Activated T-cell treated with anti-CD3 and anti-CD28 coated beads for 24 hours (primary cell): ENCODE data around the gene RSPO3.

Experiments used
- DNase-seq: peaks from one replicate; pipeline ENCODE4 v3.0.0-alpha.2; 2020; ENCODE audit warnings: low read depth

The RSPO3 gene

GRCh38 chr6:127164036-127164435, 45.6 kb downstream of the RSPO3 start:
- DNase-seq = no peak

GRCh38 chr6:127164565-127164964, 46.1 kb downstream of the RSPO3 start:
- no peak for DNase-seq

- no peak for DNase-seq
Measured at GRCh38 chr6:127173156-127173940, 54.9 kb downstream of the RSPO3 start.

- DNase-seq = no peak
Measured at GRCh38 chr6:127176146-127176545, 57.7 kb downstream of the RSPO3 start.

- no peak for DNase-seq
Measured at GRCh38 chr6:127177030-127177922, 58.8 kb downstream of the RSPO3 start.

GRCh38 chr6:127177923-127178231, 59.4 kb downstream of the RSPO3 start:
- no peak for DNase-seq

- DNase-seq = no peak
Measured at GRCh38 chr6:127178746-127179145, 60.3 kb downstream of the RSPO3 start.

- DNase-seq = no peak
Measured at GRCh38 chr6:127180426-127180825, 62.0 kb downstream of the RSPO3 start.

- no peak for DNase-seq
Measured at GRCh38 chr6:127182501-127182900, 64.0 kb downstream of the RSPO3 start.

GRCh38 chr6:127185437-127185995, 67.0 kb downstream of the RSPO3 start:
- DNase-seq = no peak

GRCh38 chr6:127186889-127187288, 68.4 kb downstream of the RSPO3 start:
- DNase-seq = peak; percentile 41

- DNase-seq = no peak
Measured at GRCh38 chr6:127188744-127189143, 70.3 kb downstream of the RSPO3 start.

- DNase-seq = no peak
Measured at GRCh38 chr6:127190552-127190951, 72.1 kb downstream of the RSPO3 start.

- no peak for DNase-seq
Measured at GRCh38 chr6:127191716-127192115, 73.2 kb downstream of the RSPO3 start.

- no peak for DNase-seq
Measured at GRCh38 chr6:127192911-127193541, 74.6 kb downstream of the RSPO3 start.

GRCh38 chr6:127195833-127196232, 77.4 kb downstream of the RSPO3 start:
- no peak for DNase-seq

GRCh38 chr6:127198549-127198948, 80.1 kb downstream of the RSPO3 start:
- DNase-seq = no peak

- DNase-seq = no peak
Measured at GRCh38 chr6:127199470-127199869, 81.0 kb downstream of the RSPO3 start.

GRCh38 chr6:127200114-127200513, 81.6 kb downstream of the RSPO3 start:
- DNase-seq = no peak

GRCh38 chr6:127201321-127201720, 82.8 kb downstream of the RSPO3 start:
- DNase-seq = no peak

GRCh38 chr6:127202676-127203075, 84.2 kb downstream of the RSPO3 start:
- no peak for DNase-seq

- no peak for DNase-seq
Measured at GRCh38 chr6:127204281-127204680, 85.8 kb downstream of the RSPO3 start.

- no peak for DNase-seq
Measured at GRCh38 chr6:127205036-127205435, 86.6 kb downstream of the RSPO3 start.
